ENCODE data around the gene ZNF446. TPM values are rescaled to one million over a fixed set of nuclear protein-coding genes. Genes with fewer than 3 reads are reported as not detected.

Gene ZNF446
- total and polyA plus RNA-seq, 10 of the 15 experiments (the other 5 are each of a cell fraction or from before 2014, with no cell fraction given) = 0.14 to 6.9 (median 4.1) TPM

DNA sequence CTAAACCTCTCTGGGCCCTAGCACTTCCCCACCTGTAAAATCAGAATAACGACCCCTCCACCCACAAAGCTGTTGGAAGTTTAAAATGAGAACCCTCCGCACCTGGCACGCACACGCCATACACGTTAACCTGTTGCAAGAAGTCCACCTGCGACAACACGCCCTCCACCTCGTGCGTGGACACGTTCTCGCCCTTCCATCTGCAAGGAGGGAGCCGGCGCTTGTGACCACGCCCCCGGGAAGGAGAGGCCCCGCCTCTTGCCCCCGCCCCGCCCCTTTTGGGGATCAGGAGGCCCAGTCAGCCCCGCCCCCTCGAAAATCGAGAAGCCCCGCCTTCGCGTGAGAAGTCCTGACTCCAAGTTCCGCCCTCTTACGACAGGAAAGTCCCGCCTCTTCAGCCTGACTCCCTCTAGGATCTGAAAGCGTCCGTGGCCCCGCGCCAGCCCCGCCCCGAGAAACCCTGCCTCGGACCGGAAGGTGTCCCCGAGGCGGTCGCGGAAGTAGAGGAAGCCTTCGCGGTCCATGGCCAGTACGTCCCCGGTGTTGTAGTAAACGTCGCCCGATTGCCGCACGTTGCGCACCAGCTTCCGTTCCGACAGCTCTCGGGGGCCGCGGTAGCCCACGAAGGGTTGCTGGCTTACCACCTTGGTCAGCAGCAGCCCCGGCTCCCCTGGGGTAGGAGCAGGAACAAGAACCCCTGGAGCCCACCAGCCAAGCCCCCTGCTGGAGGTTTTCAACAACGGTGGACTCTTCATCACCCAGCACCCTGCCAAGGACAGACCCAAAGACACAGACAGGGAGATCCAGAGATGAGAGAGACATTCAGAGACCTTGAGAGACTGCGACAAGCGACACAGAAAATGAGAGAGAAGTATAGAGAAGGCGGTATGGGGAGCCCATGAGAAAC is 23.1 kb downstream of the ZNF446 start (continued):
- TF ChIP-seq, protein P1, sequence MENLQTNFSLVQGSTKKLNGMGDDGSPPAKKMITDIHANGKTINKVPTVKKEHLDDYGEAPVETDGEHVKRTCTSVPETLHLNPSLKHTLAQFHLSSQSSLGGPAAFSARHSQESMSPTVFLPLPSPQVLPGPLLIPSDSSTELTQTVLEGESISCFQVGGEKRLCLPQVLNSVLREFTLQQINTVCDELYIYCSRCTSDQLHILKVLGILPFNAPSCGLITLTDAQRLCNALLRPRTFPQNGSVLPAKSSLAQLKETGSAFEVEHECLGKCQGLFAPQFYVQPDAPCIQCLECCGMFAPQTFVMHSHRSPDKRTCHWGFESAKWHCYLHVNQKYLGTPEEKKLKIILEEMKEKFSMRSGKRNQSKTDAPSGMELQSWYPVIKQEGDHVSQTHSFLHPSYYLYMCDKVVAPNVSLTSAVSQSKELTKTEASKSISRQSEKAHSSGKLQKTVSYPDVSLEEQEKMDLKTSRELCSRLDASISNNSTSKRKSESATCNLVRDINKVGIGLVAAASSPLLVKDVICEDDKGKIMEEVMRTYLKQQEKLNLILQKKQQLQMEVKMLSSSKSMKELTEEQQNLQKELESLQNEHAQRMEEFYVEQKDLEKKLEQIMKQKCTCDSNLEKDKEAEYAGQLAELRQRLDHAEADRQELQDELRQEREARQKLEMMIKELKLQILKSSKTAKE (IDR thresholded peaks at IDR 0.05; ENCODE audit: low read depth, poor library complexity, severe bottlenecking) = no peak
- TF ChIP-seq NFIC (IDR thresholded peaks at IDR 0.05; ENCODE audit: low read depth, low read length) (no peak), RAD51 (IDR thresholded peaks at IDR 0.05) (peak; percentile 13; the same call in 1 of the 2 replicates), CHD2 (IDR thresholded peaks at IDR 0.05; ENCODE audit: borderline replicate concordance, low read depth, low read length) (peak; percentile 74; the same call in 1 of the 2 replicates), ZNF24 (IDR thresholded peaks at IDR 0.05) (peak; percentile 28; the same call in 1 of the 2 replicates), ZNF217 (IDR thresholded peaks at IDR 0.05) (no peak), FOXK2 (IDR thresholded peaks at IDR 0.05) (peak; percentile 64), RCOR1 (conservative IDR thresholded peaks at IDR 0.05; ENCODE audit: low read depth, low read length) (no peak), NFYB (IDR thresholded peaks at IDR 0.05; ENCODE audit: insufficient read depth, low read depth, low read length) (no peak), SUPT20H (IDR thresholded peaks at IDR 0.05; ENCODE audit: borderline replicate concordance, control insufficient read depth, low read depth, low read length) (no peak), SMAD1 (IDR thresholded peaks at IDR 0.05; ENCODE audit: low read depth, partially characterized antibody) (no peak), BHLHE40 (IDR thresholded peaks at IDR 0.05; ENCODE audit: borderline replicate concordance in 1 of 2, low read depth in 2 of 2, low read length in 1 of 2) (peak; percentile 47 to 56; a peak in 2 of 4 replicates), KAT2A (conservative IDR thresholded peaks at IDR 0.05; ENCODE audit: control insufficient read depth, low read depth, low read length) (no peak)
- TF ChIP-seq, protein P2, sequence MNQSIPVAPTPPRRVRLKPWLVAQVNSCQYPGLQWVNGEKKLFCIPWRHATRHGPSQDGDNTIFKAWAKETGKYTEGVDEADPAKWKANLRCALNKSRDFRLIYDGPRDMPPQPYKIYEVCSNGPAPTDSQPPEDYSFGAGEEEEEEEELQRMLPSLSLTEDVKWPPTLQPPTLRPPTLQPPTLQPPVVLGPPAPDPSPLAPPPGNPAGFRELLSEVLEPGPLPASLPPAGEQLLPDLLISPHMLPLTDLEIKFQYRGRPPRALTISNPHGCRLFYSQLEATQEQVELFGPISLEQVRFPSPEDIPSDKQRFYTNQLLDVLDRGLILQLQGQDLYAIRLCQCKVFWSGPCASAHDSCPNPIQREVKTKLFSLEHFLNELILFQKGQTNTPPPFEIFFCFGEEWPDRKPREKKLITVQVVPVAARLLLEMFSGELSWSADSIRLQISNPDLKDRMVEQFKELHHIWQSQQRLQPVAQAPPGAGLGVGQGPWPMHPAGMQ (IDR thresholded peaks at IDR 0.05; ENCODE audit: borderline replicate concordance) = no peak; the same call in 1 of the 2 replicates
- TF ChIP-seq, protein P3, sequence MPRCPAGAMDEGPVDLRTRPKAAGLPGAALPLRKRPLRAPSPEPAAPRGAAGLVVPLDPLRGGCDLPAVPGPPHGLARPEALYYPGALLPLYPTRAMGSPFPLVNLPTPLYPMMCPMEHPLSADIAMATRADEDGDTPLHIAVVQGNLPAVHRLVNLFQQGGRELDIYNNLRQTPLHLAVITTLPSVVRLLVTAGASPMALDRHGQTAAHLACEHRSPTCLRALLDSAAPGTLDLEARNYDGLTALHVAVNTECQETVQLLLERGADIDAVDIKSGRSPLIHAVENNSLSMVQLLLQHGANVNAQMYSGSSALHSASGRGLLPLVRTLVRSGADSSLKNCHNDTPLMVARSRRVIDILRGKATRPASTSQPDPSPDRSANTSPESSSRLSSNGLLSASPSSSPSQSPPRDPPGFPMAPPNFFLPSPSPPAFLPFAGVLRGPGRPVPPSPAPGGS (IDR thresholded peaks at IDR 0.05; ENCODE audit: borderline replicate concordance, insufficient read depth, low read depth, low read length, poor library complexity, severe bottlenecking) = no peak
- TF ChIP-seq, protein P4, sequence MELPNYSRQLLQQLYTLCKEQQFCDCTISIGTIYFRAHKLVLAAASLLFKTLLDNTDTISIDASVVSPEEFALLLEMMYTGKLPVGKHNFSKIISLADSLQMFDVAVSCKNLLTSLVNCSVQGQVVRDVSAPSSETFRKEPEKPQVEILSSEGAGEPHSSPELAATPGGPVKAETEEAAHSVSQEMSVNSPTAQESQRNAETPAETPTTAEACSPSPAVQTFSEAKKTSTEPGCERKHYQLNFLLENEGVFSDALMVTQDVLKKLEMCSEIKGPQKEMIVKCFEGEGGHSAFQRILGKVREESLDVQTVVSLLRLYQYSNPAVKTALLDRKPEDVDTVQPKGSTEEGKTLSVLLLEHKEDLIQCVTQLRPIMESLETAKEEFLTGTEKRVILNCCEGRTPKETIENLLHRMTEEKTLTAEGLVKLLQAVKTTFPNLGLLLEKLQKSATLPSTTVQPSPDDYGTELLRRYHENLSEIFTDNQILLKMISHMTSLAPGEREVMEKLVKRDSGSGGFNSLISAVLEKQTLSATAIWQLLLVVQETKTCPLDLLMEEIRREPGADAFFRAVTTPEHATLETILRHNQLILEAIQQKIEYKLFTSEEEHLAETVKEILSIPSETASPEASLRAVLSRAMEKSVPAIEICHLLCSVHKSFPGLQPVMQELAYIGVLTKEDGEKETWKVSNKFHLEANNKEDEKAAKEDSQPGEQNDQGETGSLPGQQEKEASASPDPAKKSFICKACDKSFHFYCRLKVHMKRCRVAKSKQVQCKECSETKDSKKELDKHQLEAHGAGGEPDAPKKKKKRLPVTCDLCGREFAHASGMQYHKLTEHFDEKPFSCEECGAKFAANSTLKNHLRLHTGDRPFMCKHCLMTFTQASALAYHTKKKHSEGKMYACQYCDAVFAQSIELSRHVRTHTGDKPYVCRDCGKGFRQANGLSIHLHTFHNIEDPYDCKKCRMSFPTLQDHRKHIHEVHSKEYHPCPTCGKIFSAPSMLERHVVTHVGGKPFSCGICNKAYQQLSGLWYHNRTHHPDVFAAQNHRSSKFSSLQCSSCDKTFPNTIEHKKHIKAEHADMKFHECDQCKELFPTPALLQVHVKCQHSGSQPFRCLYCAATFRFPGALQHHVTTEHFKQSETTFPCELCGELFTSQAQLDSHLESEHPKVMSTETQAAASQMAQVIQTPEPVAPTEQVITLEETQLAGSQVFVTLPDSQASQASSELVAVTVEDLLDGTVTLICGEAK (IDR thresholded peaks at IDR 0.05; ENCODE audit: borderline replicate concordance) = peak; percentile 99
- TF ChIP-seq, protein P5, sequence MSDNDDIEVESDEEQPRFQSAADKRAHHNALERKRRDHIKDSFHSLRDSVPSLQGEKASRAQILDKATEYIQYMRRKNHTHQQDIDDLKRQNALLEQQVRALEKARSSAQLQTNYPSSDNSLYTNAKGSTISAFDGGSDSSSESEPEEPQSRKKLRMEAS (IDR thresholded peaks at IDR 0.05; ENCODE audit: low read depth, low read length) = peak; percentile 23; the same call in 1 of the 2 replicates
